ENCODE measurements around the gene CBLL2.

GRCh38 chrX:22296871-22297270 is 24.2 kb downstream of the CBLL2 start:
- TF ChIP-seq, protein P1, sequence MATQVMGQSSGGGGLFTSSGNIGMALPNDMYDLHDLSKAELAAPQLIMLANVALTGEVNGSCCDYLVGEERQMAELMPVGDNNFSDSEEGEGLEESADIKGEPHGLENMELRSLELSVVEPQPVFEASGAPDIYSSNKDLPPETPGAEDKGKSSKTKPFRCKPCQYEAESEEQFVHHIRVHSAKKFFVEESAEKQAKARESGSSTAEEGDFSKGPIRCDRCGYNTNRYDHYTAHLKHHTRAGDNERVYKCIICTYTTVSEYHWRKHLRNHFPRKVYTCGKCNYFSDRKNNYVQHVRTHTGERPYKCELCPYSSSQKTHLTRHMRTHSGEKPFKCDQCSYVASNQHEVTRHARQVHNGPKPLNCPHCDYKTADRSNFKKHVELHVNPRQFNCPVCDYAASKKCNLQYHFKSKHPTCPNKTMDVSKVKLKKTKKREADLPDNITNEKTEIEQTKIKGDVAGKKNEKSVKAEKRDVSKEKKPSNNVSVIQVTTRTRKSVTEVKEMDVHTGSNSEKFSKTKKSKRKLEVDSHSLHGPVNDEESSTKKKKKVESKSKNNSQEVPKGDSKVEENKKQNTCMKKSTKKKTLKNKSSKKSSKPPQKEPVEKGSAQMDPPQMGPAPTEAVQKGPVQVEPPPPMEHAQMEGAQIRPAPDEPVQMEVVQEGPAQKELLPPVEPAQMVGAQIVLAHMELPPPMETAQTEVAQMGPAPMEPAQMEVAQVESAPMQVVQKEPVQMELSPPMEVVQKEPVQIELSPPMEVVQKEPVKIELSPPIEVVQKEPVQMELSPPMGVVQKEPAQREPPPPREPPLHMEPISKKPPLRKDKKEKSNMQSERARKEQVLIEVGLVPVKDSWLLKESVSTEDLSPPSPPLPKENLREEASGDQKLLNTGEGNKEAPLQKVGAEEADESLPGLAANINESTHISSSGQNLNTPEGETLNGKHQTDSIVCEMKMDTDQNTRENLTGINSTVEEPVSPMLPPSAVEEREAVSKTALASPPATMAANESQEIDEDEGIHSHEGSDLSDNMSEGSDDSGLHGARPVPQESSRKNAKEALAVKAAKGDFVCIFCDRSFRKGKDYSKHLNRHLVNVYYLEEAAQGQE (IDR thresholded peaks at IDR 0.05; ENCODE audit: low read depth), result no peak
- no peak for TF ChIP-seq EP300 (IDR thresholded peaks at IDR 0.05; ENCODE audit: borderline replicate concordance)
- TF ChIP-seq TEAD4 (IDR thresholded peaks at IDR 0.05), result no peak
- TF ChIP-seq YY1 (IDR thresholded peaks at IDR 0.05; ENCODE audit: low read depth), result no peak
- no peak for TF ChIP-seq TAF1 (IDR thresholded peaks at IDR 0.05; ENCODE audit: low read depth)
- no peak for TF ChIP-seq CREB1 (IDR thresholded peaks at IDR 0.05; ENCODE audit: low read depth)
- no peak for TF ChIP-seq NFIC (IDR thresholded peaks at IDR 0.05)
- TF ChIP-seq RAD21 (IDR thresholded peaks at IDR 0.05; ENCODE audit: low read depth), result no peak
- TF ChIP-seq TCF12 (IDR thresholded peaks at IDR 0.05; ENCODE audit: low read depth), result no peak
- no peak for TF ChIP-seq EGR1 (IDR thresholded peaks at IDR 0.05)
- no peak for TF ChIP-seq CEBPB (IDR thresholded peaks at IDR 0.05)
- no peak for TF ChIP-seq MAX (IDR thresholded peaks at IDR 0.05)
- TF ChIP-seq, protein P2, sequence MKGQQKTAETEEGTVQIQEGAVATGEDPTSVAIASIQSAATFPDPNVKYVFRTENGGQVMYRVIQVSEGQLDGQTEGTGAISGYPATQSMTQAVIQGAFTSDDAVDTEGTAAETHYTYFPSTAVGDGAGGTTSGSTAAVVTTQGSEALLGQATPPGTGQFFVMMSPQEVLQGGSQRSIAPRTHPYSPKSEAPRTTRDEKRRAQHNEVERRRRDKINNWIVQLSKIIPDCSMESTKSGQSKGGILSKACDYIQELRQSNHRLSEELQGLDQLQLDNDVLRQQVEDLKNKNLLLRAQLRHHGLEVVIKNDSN (IDR thresholded peaks at IDR 0.05), result no peak
